Amniotic stem cell (primary cell): Measurements from ENCODE around the gene RXRG.
"Not testable (repeated sequence)": the region's sequence is repeated elsewhere in the genome, so short reads cannot be mapped to it uniquely, and the experiment has no call there.

Experiments
- DNase-seq: peaks from one replicate; lab custom pipeline; 2025; lab: John Stamatoyannopoulos, UW

RXRG gene

DNA sequence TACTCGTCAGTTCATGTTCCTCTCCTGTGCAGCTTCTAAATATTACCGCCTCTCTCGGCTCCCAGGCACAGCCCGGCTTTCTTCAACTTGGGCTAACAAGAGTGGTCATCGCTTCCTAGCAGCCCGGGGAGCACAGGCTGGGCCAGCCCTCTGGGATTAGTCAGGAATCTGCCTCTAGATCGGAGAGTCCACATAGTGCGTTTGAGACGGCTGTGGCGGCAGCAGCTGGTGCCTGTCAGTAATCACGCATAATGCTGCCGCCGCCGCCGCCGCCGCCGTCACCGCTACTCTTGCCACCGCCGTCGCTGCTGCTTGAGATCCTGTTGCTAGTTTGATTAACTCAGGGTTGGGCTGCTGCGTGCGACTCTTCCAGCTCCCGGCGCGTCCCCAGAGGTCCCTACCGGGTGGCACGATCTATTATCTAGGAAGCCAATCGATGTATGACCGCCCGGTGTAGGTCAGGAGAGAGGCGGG is at the start of gene RXRG:
RXRG (minus strand) TSS at position 230 of the 474 bp plus-strand sequence. CDS start 233 bp downstream, outside the sequence.
- DNase-seq, result no peak

DNA sequence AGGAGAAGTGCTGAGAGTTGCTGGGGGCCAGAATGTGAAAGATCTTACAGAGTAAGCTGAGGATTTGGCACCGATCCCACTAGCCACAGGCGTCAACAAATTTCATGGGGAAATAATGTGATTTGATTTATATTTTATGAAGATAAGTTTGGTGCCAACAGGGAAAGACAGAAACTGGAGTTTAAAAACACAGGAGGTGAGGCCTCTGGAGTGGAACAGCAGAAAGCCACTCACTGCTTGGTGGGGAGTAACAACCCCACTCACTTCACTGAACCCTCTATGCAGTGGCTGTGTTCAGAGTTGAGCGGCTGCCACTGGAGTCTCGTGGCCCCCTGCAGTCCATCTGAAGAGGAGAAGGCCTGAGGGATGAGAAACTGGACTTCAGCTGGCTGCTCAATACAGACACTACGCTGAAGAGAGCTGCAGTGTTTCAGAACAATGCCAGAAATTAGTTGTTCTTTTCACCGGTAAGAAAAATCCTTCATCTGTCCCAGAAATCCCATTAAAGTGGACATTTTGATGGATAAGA is 48.0 kb upstream of the RXRG start:
- DNase-seq, result no peak

DNA sequence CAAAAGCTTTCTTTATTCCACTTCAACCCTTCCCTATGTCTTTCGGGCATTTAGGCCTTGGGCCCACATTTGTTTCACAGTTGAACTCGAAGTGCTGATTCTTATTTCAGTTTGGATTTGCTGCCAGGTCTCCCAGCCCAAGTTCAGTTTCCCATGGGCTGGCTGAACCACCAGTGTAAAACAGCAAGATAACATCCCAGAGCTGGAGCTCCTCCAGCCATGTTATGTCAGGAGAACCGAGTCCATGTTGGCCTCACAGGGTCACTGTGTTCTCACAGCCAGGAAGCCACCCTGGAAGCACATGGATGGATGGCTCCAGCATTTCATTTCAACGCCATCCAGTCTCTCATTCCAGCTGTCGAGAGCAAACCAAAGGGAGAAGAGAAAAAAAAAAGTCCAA is 45.2 kb upstream of the RXRG start:
- no peak for DNase-seq

DNA sequence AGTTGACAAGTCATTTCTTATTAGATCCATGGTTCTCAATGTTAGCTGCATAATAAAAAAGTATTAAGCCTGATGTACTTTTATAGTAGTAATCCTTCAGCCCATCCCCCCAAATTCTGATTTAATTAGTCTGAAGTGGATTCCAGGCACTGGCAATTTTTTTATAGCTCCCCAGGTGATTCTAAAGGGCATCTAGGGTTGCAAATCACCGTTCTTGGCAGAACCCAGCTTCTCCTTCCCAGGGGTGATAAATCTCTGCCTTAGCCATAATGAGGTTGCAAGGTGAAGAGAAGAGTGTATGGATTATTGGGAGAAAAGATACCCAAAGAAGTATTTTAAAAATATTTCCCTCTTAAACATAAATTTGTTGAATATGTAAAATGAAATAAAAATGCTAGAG is 43.0 kb upstream of the RXRG start:
- no peak for DNase-seq

DNA sequence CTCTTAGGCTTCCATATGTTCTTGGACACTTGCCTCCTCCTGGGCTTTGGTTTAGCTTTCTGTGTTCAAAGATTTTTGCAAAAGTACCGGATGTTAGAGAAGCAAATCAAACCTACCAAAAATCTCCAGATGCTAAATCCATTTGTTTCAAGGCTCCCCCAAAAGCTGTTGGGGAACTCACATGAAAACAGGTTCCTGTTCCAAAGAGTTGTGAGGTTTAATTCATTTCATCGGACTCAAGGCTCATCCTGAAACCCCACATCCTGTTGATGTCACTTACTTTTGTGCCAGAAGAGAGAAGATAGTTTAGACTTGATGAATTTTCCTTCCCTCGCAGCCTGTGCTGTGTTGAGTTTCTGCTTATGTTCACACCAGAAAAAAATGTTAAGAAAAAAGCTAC is 41.7 kb upstream of the RXRG start:
- no peak for DNase-seq

DNA sequence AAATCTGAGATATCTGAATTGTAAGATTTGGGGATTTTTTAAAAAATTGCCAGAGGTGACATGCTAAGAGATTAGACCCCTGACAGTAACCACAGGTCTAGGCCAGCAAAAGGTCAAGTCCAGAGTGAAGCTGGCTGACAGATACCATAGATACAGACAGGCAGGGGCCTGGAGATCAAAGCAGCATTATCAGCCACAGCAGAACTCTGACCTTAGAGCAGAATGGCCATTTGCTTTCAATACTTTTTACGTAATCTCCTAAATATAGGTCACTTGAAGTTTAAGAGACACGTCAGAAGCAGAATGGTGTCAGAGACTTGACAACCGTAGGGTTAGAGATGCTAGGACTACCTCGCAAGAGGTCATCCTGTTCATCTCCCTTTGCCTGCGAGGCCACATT is 40.8 kb upstream of the RXRG start:
- DNase-seq, result no peak

DNA sequence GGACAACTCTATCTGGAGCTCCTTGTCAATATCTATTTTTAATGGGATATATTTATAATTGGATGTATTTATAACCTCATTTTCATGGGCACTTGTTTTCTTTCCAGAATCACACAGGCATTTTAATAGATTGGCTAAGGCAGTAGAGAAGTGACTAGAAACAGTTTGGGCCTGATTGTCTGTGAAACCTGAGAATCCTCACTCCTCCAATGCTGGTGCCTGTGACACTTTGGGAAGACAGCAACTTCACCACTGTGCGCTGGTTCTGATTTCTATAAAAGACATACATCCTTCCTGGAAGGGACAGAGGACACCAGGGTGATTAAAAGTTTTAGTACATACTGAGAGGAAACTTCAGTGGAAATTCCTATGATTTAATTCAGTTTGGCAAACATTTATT is 39.6 kb upstream of the RXRG start:
- DNase-seq, result no peak

DNA sequence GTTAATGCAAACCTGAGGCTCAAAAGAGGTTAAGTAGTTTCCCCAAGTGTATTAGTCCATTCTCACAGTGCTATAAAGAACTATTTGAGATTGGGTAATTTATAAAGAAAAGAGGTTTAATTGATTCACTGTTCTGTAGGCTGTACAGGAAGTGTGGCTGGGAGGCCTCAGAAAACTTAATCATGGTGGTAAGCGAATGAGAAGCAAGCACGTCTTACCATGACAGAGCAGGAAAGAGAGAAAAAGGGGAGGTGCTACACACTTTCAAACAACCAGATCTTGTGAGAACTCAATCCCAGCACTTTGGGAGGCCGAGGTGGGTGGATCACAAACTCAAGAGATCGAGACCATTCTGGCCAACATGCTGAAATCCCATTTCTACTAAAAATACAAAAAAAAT is 38.5 kb upstream of the RXRG start:
- no peak for DNase-seq

DNA sequence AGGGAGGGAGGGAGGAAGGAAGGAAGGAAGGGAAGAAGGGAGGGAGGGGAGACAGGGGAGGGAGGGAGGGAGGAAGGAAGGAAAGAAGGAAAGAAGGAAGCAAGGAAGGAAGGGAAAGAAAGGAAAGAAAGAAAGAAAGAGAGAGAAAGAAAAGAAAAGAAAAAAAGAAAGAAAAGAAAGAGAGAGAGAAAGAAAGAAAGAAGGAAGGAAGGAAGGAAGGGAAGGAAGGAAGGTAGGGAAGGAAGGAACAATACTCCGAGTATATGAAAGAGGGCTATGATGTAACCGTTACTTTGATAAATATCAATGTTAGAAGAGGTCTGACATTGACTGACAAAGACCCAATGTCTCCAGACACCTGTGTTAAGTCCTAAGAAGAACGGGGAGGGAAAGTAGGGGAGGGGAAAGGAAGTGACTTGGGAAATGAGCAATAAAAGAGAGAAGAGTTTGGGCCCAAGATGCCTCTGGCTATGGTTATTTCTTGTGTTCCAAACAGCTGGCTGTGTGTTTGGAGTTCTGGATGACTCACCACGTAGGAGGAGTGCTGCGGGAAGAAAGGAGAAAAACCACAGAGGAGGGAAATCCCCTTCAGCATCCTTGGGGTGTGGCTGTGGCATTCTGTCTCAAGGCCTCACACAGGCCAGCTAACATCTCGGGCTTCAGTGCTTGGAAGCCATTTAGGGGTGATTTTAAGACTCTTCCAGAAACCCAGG is 37.0 kb upstream of the RXRG start:
- no peak for DNase-seq

DNA sequence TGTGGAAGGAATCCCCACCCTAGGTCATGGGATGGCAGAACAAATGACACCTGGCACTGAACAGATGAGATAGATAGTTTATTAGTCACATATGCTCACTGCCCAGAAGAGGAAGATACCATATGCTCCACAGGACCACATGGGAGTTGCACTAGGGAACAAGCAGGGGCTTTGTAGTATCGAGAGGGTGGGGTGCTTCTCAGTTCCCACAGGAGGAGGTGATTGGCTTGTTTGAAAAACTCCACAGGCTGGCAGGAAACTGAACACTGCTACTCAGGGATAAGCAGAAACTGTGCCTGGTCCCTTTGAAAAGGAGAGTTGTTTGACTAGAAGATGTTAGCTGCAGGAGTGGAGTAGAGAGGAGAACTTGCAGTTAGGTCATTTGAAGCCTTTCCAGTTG is 31.9 kb upstream of the RXRG start:
- DNase-seq, result no peak

DNA sequence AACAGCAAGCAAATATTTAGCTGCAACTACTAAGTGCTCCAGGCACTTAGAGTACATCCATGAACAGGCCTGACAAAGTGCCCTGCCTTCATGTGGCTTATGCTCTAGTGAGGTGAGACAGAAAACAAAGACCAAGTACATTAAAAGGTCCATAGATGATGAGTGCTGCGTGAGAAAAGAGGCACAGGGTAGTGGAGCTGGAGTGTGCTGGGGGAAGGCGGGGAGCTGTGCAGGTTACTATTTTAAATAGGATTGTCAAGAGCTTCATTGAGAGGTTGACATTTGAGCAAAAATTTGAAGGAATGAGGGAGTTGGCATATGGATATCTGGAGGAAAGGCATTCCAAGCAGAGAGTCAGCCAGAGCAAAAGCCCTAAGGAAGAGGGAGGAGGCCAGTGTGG is 29.3 kb upstream of the RXRG start:
- DNase-seq, result no peak

DNA sequence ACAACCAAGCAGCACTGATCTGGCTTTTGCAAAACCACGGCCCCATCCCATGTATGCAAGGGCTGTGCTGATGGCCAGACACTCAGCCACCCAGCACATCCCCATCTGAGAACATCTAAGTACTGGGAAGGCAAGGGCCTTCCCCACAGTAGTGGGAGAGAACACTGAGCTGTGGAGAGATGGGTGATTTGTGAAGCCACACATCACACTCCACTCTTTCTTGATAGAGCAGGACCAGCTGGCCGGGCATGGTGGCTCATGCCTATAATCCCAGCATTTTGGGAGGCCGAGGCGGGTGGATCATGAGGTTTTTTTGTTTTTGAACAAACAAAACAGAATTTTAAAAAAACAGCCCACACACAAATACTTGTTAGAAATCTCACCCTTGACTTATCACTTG is 28.2 kb upstream of the RXRG start:
- DNase-seq, result no peak

DNA sequence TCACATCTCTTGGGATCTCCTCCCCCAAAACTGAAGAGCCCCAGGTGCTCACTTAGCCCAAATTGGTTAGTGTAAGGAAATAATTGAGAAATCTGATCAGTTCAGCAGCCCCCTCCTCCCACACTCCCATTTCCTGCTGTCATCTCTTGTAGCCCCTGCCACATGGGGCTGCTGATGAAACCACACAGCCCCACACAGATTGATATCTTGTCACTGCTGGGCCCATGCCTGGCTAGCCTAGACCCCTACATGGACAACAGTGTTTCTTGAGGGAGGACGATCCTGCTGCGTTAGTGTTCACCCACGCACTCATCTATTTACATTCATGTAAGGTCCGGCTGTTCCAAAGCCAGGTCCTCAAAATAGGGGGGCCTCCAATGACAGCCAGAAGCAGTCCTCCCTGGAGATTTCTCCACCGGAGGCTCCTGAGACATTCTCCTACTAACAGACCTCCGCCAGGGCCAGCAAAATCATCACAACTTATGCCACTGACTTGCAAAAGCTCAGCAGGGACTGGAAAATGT is 23.9 kb upstream of the RXRG start:
- DNase-seq, result no peak

DNA sequence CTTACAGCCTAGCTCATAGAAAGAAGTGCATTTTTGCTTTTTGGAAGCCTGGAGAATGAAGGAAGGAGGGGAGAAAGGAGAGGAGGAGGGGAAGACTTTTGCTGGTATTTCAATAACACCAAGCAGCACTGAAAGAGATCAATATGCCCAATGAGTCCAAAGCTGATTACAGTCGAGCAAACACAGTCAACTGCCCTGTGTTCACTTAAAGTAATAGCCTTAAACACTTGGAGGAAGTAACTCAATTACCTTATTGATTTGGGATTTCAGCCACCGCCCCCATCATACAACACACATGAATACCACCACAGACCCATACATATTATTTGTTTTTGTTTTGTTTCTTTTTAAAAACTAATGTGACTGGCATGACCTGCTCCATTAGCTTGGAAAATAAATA is 23.3 kb upstream of the RXRG start:
- DNase-seq, result no peak

DNA sequence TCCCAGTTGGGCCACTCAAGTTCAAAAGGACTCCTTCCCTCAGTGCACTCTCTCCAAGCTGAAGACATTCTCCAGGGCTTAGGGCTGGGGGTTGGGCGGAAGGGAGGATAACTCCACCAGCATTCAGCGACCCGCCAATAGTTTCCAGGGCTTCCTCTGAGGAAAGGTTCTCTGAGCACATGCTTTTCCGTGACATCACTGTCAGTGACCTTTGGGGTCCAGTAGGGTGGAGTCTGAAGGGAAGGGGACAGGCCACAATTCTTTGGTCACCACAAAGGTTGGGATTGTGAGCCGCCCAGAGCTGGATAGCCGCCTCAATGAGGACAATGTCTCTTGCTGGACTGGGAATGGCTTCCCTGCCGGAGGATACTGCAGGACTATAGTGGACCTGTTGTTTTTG is 22.8 kb upstream of the RXRG start:
- no peak for DNase-seq

DNA sequence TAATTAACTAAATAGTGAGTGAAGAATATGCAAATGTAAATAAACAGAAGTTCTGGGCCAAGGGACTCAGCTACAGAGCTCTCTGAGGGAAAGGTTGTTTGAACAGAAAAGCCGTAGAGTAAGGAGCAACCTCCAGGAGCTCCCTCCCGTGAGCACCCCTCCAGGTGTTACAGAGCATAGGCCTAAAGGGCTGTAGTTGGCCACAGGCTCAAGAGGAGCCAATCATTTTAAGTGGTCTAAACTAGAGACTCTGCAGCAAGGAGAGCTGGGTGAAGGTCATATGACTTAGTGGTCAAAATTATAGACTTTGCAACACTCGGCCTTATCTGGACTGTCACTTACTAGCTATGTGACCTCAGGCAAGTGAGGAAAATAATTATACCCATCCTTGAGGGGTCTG is 19.1 kb upstream of the RXRG start:
- no peak for DNase-seq

DNA sequence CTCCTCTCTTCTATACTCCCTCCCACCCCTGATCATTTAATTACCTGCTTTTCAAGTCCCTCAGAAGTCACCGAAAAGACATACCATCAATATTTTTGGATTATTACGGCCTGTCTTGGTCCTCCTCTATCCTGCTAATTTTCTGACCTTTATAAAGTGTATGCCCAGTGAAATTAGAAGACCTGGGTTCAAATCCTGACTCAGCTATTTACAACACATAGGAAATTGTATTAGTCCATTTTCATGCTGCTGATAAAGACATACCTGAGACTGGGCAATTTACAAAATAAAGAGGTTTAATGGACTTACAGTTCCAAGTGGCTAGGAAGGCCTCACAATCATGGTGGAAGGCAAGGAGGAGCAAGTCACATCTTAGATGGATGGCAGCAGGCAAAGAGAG is 14.8 kb upstream of the RXRG start:
- DNase-seq, result not testable (repeated sequence)

DNA sequence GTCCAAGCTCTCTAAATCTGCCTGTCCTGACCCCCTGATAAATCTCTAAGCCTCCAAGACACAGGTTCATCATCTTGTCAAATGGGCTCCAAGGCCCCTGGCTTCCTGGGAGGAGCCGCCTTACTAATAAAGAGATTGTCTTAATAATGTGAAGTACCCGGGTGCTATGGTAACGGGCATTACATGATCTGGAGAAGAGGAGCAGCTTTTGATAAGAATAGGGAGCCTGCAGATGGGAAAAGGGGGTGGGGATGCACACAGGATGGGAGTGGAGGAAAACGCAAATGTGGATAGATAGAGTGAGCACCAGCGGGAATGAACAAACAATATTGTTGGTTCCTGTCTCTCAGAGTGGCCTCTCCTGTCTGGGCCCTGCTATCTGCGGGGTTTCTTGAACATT is 11.9 kb upstream of the RXRG start:
- no peak for DNase-seq

DNA sequence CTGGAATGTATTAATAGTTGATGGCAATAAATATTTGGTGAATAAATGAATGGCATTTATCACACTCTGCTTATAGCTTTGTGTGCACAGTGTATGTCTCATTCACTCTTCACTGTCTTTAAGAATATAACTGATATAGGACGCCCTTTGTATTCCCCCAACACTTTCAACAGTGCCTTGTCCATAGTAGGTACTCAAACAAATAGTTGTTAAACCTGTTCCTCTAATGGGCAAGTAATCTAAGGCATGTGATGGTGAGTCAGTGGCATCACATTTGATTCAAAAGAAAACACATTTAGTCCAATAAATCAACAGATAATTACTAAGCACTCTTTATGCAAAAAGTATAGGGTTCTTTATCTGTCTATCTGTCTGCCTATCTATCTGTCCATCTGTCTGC is 11.2 kb upstream of the RXRG start:
- no peak for DNase-seq

DNA sequence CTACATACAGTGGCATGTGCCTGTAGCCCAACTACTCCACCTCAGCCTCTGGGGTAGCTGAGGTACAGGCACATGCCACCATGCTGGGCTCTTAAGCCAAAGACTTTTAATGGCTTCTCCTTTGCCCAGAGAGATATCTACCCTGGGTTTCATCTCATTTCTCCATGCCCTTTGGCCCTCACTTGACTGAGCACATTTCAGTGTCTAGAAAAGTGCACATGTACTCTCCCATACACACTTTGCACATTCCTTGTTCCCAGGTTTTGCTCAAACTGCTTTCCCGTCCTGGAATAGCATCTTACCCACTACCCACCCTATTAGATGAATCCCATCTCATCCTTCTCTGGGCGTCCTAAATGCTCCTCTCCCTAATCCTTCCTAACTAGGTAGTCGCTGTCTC is 10.2 kb upstream of the RXRG start:
- no peak for DNase-seq

DNA sequence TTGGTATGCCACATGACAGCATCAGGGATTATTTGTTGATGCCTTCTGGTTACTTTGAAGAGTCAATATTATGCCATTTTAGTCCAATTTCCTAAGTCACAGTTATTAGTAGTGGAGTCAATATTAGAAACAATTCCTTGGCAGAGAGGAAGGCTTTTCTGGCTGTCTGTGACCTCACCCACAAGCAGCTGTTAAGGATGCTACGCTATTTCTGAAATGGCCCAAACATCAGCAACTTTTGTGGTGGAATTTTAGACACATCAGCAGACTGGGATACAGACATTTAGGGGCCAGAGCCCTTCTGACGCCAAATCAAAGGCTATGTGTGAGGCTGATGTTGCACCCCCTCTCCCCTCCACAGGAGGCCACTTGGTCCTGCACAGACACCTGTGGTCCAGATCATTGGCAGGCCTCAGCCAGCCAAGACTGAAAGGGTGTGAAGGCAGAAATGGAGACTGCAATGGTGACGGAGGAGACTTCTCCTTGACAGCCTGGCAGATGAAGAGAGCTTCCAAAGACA is 9.2 kb upstream of the RXRG start:
- DNase-seq, result no peak

DNA sequence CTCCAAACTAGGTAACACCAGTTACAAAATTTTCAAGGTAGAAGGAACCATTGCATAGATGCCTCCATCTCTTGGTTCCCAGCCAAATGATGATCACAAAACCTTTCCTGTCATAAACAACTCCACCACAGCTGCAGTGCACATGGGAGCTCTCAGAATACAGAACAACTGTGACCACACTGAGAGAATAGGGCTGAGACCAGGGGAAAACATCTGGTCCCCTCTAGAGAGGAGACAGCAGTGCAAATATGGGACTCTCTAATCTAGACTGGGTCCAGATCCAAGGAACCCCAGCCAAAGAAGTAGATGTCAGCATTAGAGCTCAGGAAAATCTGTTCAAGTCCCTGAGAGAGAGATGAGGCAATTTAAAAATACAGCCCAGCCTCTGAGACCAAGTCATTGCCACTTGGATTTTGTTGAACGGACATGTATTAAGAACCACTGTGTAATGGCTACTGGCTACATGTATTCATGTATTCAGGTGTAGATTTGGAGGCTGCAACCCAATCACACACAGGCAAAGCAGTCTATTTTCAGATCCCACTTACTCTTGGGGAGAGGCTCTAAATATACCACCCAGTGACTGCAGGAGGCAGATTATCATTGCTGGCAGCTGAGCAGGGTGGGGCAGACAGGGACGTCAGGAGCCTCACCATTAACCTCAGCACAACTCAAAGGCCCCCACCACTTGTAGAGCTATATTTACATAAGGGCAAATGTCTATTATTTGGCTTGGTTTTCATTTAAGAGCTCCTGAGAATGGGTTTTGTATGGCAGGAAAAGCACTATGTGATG is 7.6 kb upstream of the RXRG start:
- no peak for DNase-seq

DNA sequence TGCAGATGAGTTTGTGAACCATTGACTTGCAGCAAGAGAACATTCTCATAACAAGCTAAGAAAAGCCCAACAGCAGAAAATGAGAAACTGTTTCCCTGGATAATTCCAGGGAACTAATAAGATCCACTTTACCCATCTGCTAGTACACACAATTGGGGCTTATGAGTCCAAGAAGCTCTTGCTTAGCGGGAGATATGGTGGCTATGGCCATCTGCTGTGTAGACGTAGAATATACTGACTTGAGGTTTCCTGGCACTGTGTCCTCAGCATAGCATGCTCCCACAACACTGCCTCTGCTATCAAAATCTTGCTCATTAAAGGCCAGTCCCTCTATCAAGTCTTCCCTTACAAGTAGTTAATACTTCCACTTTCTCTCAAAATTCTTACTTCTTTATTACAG is 6.8 kb upstream of the RXRG start:
- no peak for DNase-seq
